ENCODE data around the gene PREX1.

The PREX1 gene

GRCh38 chr20:48720256-48720985 is 107.4 kb downstream of the PREX1 start:
- H3K27ac Mint-ChIP-seq = peak overlapping the region; percentile 80
- peaks cover 98% of the 10 kb centered on the region for H3K4me1 Mint-ChIP-seq (ENCODE audit: low read depth)
- no peak overlapping the region for H3K4me3 Mint-ChIP-seq
- intact Hi-C loops (cut with micrococcal nuclease) = loop anchor here (5.0 kb wide), 1 partner anchor 107 kb away; the partner anchor contains the start of gene PREX1
- H3K27me3 Mint-ChIP-seq = no peaks in the 10 kb centered on the region
- H3K9me3 Mint-ChIP-seq = no peaks in the 10 kb centered on the region
- peaks cover 75% of the 10 kb centered on the region for H3K36me3 Mint-ChIP-seq (ENCODE audit: low read depth)

GRCh38 chr20:48719598-48720255 is 108.1 kb downstream of the PREX1 start:
- H3K4me3 Mint-ChIP-seq = no peak overlapping the region
- no peaks in the 10 kb centered on the region for H3K27me3 Mint-ChIP-seq
- intact Hi-C loops (cut with micrococcal nuclease) = loop anchor here (5.0 kb wide), 1 partner anchor 108 kb away; the partner anchor contains the start of gene PREX1
- no peak overlapping the region for H3K27ac Mint-ChIP-seq
- H3K4me1 Mint-ChIP-seq (ENCODE audit: low read depth) = peaks cover 98% of the 10 kb centered on the region
- no peaks in the 10 kb centered on the region for H3K9me3 Mint-ChIP-seq
- H3K36me3 Mint-ChIP-seq (ENCODE audit: low read depth) = peaks cover 68% of the 10 kb centered on the region

GRCh38 chr20:48718786-48719578 is 108.8 kb downstream of the PREX1 start:
- Mint-ChIP-seq H3K27ac (no peak overlapping the region), H3K27me3 (no peaks in the 10 kb centered on the region), H3K4me3 (no peak overlapping the region), H3K9me3 (no peaks in the 10 kb centered on the region), H3K36me3 (ENCODE audit: low read depth) (peaks cover 63% of the 10 kb centered on the region), H3K4me1 (ENCODE audit: low read depth) (peaks cover 96% of the 10 kb centered on the region)
- intact Hi-C loops (cut with micrococcal nuclease) = no loop called here

- Mint-ChIP-seq H3K4me3 (no peak overlapping the region), H3K27ac (peak overlapping the region; percentile 49), H3K27me3 (no peaks in the 10 kb centered on the region), H3K4me1 (ENCODE audit: low read depth) (peaks cover 90% of the 10 kb centered on the region), H3K9me3 (no peaks in the 10 kb centered on the region), H3K36me3 (ENCODE audit: low read depth) (peaks cover 62% of the 10 kb centered on the region)
- intact Hi-C loops (cut with micrococcal nuclease) = no loop called here
Observed at GRCh38 chr20:48717680-48718223, 110.0 kb downstream of the PREX1 start.

- intact Hi-C loops (cut with micrococcal nuclease) = no loop called here
- Mint-ChIP-seq H3K27ac (peak overlapping the region; percentile 49), H3K9me3 (no peaks in the 10 kb centered on the region), H3K4me3 (no peak overlapping the region), H3K36me3 (ENCODE audit: low read depth) (peaks cover 56% of the 10 kb centered on the region), H3K4me1 (ENCODE audit: low read depth) (peaks cover 90% of the 10 kb centered on the region), H3K27me3 (no peaks in the 10 kb centered on the region)
Observed at GRCh38 chr20:48717095-48717672, 110.6 kb downstream of the PREX1 start.

GRCh38 chr20:48716541-48716940 is 111.3 kb downstream of the PREX1 start:
- H3K4me3 Mint-ChIP-seq = no peak overlapping the region

GRCh38 chr20:48716086-48716485 is 111.7 kb downstream of the PREX1 start:
- intact Hi-C loops (cut with micrococcal nuclease) = no loop called here
- H3K4me1 Mint-ChIP-seq (ENCODE audit: low read depth) = peaks cover 90% of the 10 kb centered on the region
- peaks cover 49% of the 10 kb centered on the region for H3K36me3 Mint-ChIP-seq (ENCODE audit: low read depth)
- H3K9me3 Mint-ChIP-seq = no peaks in the 10 kb centered on the region
- no peak overlapping the region for H3K4me3 Mint-ChIP-seq
- no peaks in the 10 kb centered on the region for H3K27me3 Mint-ChIP-seq
- peak overlapping the region; percentile 68 for H3K27ac Mint-ChIP-seq

More at GRCh38 chr20:48716541-48716940, 111.3 kb downstream of the PREX1 start:
- Mint-ChIP-seq H3K36me3 (ENCODE audit: low read depth) (peaks cover 50% of the 10 kb centered on the region), H3K27ac (peak overlapping the region; percentile 68), H3K4me1 (ENCODE audit: low read depth) (peaks cover 90% of the 10 kb centered on the region), H3K9me3 (no peaks in the 10 kb centered on the region), H3K27me3 (no peaks in the 10 kb centered on the region)
- intact Hi-C loops (cut with micrococcal nuclease) = no loop called here

GRCh38 chr20:48714764-48715163 is 113.0 kb downstream of the PREX1 start:
- no peaks in the 10 kb centered on the region for H3K9me3 Mint-ChIP-seq
- intact Hi-C loops (cut with micrococcal nuclease) = loop anchor here (5.0 kb wide), 2 partner anchors 58 to 208 kb away; partner anchors contain the start of gene ARFGEF2
- H3K36me3 Mint-ChIP-seq (ENCODE audit: low read depth) = peaks cover 48% of the 10 kb centered on the region
- H3K4me3 Mint-ChIP-seq = no peak overlapping the region
- H3K27me3 Mint-ChIP-seq = no peaks in the 10 kb centered on the region
- H3K27ac Mint-ChIP-seq = no peak overlapping the region
- peaks cover 90% of the 10 kb centered on the region for H3K4me1 Mint-ChIP-seq (ENCODE audit: low read depth)

- Mint-ChIP-seq H3K27ac (peak overlapping the region; percentile 87), H3K36me3 (ENCODE audit: low read depth) (peaks cover 55% of the 10 kb centered on the region), H3K9me3 (no peaks in the 10 kb centered on the region), H3K4me1 (ENCODE audit: low read depth) (peaks cover 88% of the 10 kb centered on the region), H3K27me3 (no peaks in the 10 kb centered on the region), H3K4me3 (no peak overlapping the region)
- intact Hi-C loops (cut with micrococcal nuclease) = loop anchor here (5.0 kb wide), 2 partner anchors 60 to 210 kb away; partner anchors contain the start of gene ARFGEF2
Observed at GRCh38 chr20:48711696-48712464, 115.9 kb downstream of the PREX1 start.

- Mint-ChIP-seq H3K4me1 (ENCODE audit: low read depth) (peaks cover 88% of the 10 kb centered on the region), H3K36me3 (ENCODE audit: low read depth) (peaks cover 58% of the 10 kb centered on the region), H3K4me3 (no peak overlapping the region), H3K27ac (no peak overlapping the region), H3K9me3 (no peaks in the 10 kb centered on the region), H3K27me3 (no peaks in the 10 kb centered on the region)
- intact Hi-C loops (cut with micrococcal nuclease) = loop anchor here (5.0 kb wide), 2 partner anchors 61 to 211 kb away; partner anchors contain the start of gene ARFGEF2
Observed at GRCh38 chr20:48711044-48711428, 116.8 kb downstream of the PREX1 start.

- H3K27me3 Mint-ChIP-seq = no peaks in the 10 kb centered on the region
- intact Hi-C loops (cut with micrococcal nuclease) = loop anchor here (5.0 kb wide), 2 partner anchors 62 to 212 kb away; partner anchors contain the start of gene ARFGEF2
Observed at GRCh38 chr20:48710341-48711043, 117.3 kb downstream of the PREX1 start.

GRCh38 chr20:48709744-48710143 is 118.1 kb downstream of the PREX1 start:
- Mint-ChIP-seq H3K9me3 (no peaks in the 10 kb centered on the region), H3K27me3 (no peaks in the 10 kb centered on the region), H3K4me1 (ENCODE audit: low read depth) (peaks cover 75% of the 10 kb centered on the region), H3K27ac (no peak overlapping the region), H3K4me3 (no peak overlapping the region), H3K36me3 (ENCODE audit: low read depth) (peaks cover 65% of the 10 kb centered on the region)
- intact Hi-C loops (cut with micrococcal nuclease) = loop anchor here (5.0 kb wide), 2 partner anchors 63 to 213 kb away; partner anchors contain the start of gene ARFGEF2

More at GRCh38 chr20:48710341-48711043, 117.3 kb downstream of the PREX1 start:
- peaks cover 57% of the 10 kb centered on the region for H3K36me3 Mint-ChIP-seq (ENCODE audit: low read depth)
- peaks cover 82% of the 10 kb centered on the region for H3K4me1 Mint-ChIP-seq (ENCODE audit: low read depth)
- no peak overlapping the region for H3K27ac Mint-ChIP-seq
- H3K9me3 Mint-ChIP-seq = no peaks in the 10 kb centered on the region
- H3K4me3 Mint-ChIP-seq = no peak overlapping the region
